Neuronal stem cell (in vitro differentiated cells): ENCODE data around the gene ANXA6.

Experiments used
- DNase-seq: peaks from one replicate; pipeline ENCODE4 v3.0.0-alpha.2; 2013; ENCODE audit warnings: low spot score
- H2AFZ ChIP-seq: one replicate; pipeline ENCODE4 v1.6.1; 2013; ENCODE audit warnings: mild to moderate bottlenecking, low read length, inconsistent platforms
- H2AK5ac ChIP-seq: 2 replicates; pipeline ENCODE4 v1.6.1; 2013; ENCODE audit warnings: low read depth, mild to moderate bottlenecking, inconsistent platforms, low read length, moderate library complexity, mixed read lengths
- H2BK120ac ChIP-seq: 2 replicates; pipeline ENCODE4 v1.6.1; 2013; ENCODE audit warnings: low read depth, mild to moderate bottlenecking, inconsistent platforms, low read length, moderate library complexity, mixed read lengths
- H2BK12ac ChIP-seq: one replicate; pipeline ENCODE4 v1.6.1; 2013; ENCODE audit warnings: low read length, inconsistent platforms
- H2BK15ac ChIP-seq: 2 replicates; pipeline ENCODE4 v1.6.1; 2013; ENCODE audit warnings: mild to moderate bottlenecking, low read length, inconsistent platforms, mixed read lengths
- H2BK5ac ChIP-seq: one replicate; pipeline ENCODE4 v1.6.1; 2013; ENCODE audit warnings: inconsistent platforms, mild to moderate bottlenecking, low read length, moderate library complexity
- H3K14ac ChIP-seq: one replicate; pipeline ENCODE4 v1.6.1; 2013; ENCODE audit warnings: low read length, inconsistent platforms
- H3K18ac ChIP-seq: 2 replicates; pipeline ENCODE4 v1.6.1; 2013; ENCODE audit warnings: low read length, inconsistent platforms
- H3K23ac ChIP-seq: 2 replicates; pipeline ENCODE4 v1.6.1; 2013; ENCODE audit warnings: low read depth, mild to moderate bottlenecking, mixed read lengths, low read length, inconsistent platforms; ENCODE audit not compliant: poor library complexity
- H3K27ac ChIP-seq: replicated peaks from 3 replicates; pipeline ENCODE4 v1.5.1; 2013; ENCODE audit warnings: low read length, inconsistent platforms
- H3K27me3 ChIP-seq, 3 experiments: 2 replicates each; pipeline ENCODE4 v1.6.1; 2013; ENCODE audit warnings: low read length in 3 of 3, mild to moderate bottlenecking in 2 of 3, inconsistent platforms in 1 of 3, low read depth in 1 of 3, mixed read lengths in 1 of 3, moderate library complexity in 1 of 3; ENCODE audit not compliant: control insufficient read depth in 3 of 3, insufficient read depth in 3 of 3
- H3K36me3 ChIP-seq, 2 donors: replicated peaks in 1 of 2; 2 replicates each; pipeline ENCODE4 v1.6.1; 2013; ENCODE audit warnings: low read length in 2 of 2; ENCODE audit not compliant: control insufficient read depth in 2 of 2, insufficient read depth in 2 of 2
- H3K4ac ChIP-seq: 2 replicates; pipeline ENCODE4 v1.6.1; 2013; ENCODE audit warnings: inconsistent platforms, mild to moderate bottlenecking, low read length, moderate library complexity
- H3K4me1 ChIP-seq, 2 donors: 1 replicate in 1 of 2; 2 replicates in 1 of 2; pipeline ENCODE4 v1.6.1; 2013; ENCODE audit warnings: low read length in 2 of 2, low read depth in 1 of 2; ENCODE audit not compliant: control insufficient read depth in 2 of 2, insufficient read depth in 1 of 2
- H3K4me2 ChIP-seq: one replicate; pipeline ENCODE4 v1.6.1; 2013; ENCODE audit warnings: mild to moderate bottlenecking, low read length, inconsistent platforms; ENCODE audit not compliant: insufficient read depth, poor library complexity, severe bottlenecking
- H3K4me3 ChIP-seq, 2 donors: 2 replicates each; pipeline ENCODE4 v1.5.1; 2013; ENCODE audit warnings: low read length in 2 of 2, mild to moderate bottlenecking in 2 of 2, inconsistent platforms in 1 of 2, moderate library complexity in 1 of 2
- H3K79me1 ChIP-seq: one replicate; pipeline ENCODE4 v1.6.1; 2013; ENCODE audit warnings: low read depth, mild to moderate bottlenecking, inconsistent platforms, low read length, moderate library complexity
- H3K9ac ChIP-seq: one replicate; pipeline ENCODE4 v1.6.1; 2013; ENCODE audit warnings: mild to moderate bottlenecking, low read depth, low read length, inconsistent platforms; ENCODE audit not compliant: poor library complexity
- H3K9me3 ChIP-seq, 2 donors: replicated peaks in 1 of 2; 2 replicates each; pipeline versions ENCODE3 to v1.6.1; 2013; ENCODE audit warnings: low read length in 2 of 2, mild to moderate bottlenecking in 2 of 2, inconsistent platforms in 1 of 2, low read depth in 1 of 2, mixed read lengths in 1 of 2, moderate library complexity in 1 of 2; ENCODE audit not compliant: control insufficient read depth in 2 of 2, insufficient read depth in 1 of 2
- H4K8ac ChIP-seq: one replicate; pipeline ENCODE4 v1.6.1; 2013; ENCODE audit warnings: low read depth, mild to moderate bottlenecking, inconsistent platforms, low read length, moderate library complexity
- H4K91ac ChIP-seq: one replicate; pipeline ENCODE4 v1.6.1; 2013; ENCODE audit warnings: low read length, low read depth, mild to moderate bottlenecking, inconsistent platforms; ENCODE audit not compliant: poor library complexity
- WGBS, 2 donors: extraction: QIAGEN DNeasy Blood & Tissue Kit; methylation state at CpG; one replicate each; pipeline ENCODE4 v1.1.7; 2013; ENCODE audit warnings: missing lambda C conversion rate in 2 of 2, mixed read lengths in 1 of 2; ENCODE audit not compliant: insufficient read length in 2 of 2, insufficient replicate concordance in 1 of 2; ENCODE audit errors: extremely low coverage in 2 of 2; 5-methylcytosine and 5-hydroxymethylcytosine counted together

Gene ANXA6

DNA sequence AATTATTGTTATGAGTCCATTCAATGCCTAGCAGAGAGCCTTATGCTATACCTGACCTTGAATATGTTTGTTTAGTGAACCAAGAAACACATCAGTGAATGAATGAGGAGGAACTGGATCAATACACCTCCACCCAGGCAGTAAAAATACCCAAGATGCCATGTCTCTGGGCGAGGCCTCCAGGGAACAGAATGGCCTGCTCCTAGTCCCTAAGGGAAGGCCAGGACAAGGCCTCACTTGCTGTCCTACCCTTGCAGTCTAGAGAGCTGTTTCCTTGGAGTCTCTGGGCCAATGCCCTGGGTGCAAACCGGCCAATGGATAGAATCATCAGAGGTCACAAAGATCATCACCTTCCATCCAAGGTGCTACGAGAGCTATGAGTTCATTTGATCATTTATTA lies 102.9 kb downstream of the ANXA6 start:
- Histone ChIP-seq H4K91ac (no peak overlapping the region), H3K4me1 (no peaks in the 10 kb centered on the region), H3K23ac (no peak overlapping the region), H3K36me3 (peaks cover 2 to 13% of the 10 kb centered on the region in 2 donors), H3K4me2 (no peak overlapping the region), H3K9ac (no peak overlapping the region), H3K4me3 (no peak overlapping the region), H3K18ac (no peak overlapping the region), H4K8ac (no peak overlapping the region), H3K4ac (no peak overlapping the region), H2BK120ac (no peak overlapping the region), H3K79me1 (peaks cover 2% of the 10 kb centered on the region), H3K27me3 (no peaks in the 10 kb centered on the region), H2BK15ac (no peak overlapping the region), H2BK5ac (no peak overlapping the region), H2BK12ac (no peak overlapping the region), H3K14ac (no peak overlapping the region), H2AK5ac (no peak overlapping the region), H3K9me3 (peaks cover 0 to 2% of the 10 kb centered on the region in 2 donors), H2AFZ (no peak overlapping the region), H3K27ac (no peak overlapping the region)
- no CpG with 5 or more reads among the region's 3 CpGs for WGBS, 2 donors
- DNase-seq: no peak

DNA sequence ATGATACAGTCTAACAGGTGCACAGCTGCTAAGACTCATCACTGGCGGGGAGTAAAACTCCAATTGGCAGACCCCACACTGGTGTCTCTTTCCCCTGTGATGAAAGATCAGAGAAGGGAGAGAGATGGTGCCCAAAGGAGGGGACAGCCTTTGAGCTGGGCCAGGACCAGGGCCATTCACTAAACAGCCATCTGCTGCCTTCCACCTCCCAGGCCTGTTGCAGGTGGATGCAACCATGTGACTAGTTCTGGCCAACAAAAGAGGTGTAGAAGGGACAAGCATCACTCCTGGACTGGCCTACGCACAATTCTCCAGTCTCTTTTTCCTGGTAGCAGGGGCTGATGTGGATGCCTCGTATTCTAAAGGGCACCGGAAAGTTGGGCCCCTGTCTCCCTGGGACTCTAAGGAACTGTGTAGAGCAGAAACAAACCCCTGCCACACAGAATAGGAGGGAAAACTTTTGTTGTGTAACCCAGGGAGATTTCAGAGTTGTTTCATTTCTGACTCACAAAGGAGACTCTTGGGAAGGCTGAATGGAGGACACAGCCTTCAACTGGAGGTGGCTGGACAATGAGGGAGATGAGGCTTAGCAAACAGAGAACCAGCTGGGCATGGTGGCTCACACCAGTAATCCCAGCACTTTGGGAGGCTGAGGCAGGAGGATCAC lies 103.7 kb downstream of the ANXA6 start:
- no peak overlapping the region for H3K4me2 ChIP-seq
- H3K23ac ChIP-seq: no peak overlapping the region
- peaks cover 0 to 2% of the 10 kb centered on the region in 2 donors for H3K9me3 ChIP-seq
- no peak overlapping the region for H3K9ac ChIP-seq
- H4K8ac ChIP-seq: no peak overlapping the region
- H3K4me3 ChIP-seq: no peak overlapping the region
- no peak overlapping the region for H2BK12ac ChIP-seq
- H4K91ac ChIP-seq: no peak overlapping the region
- no peak overlapping the region for H2BK15ac ChIP-seq
- H3K4ac ChIP-seq: no peak overlapping the region
- no peak overlapping the region for H2AFZ ChIP-seq
- H3K36me3 ChIP-seq: peaks cover 5 to 16% of the 10 kb centered on the region in 2 donors
- H3K79me1 ChIP-seq: peaks cover 2% of the 10 kb centered on the region
- H3K18ac ChIP-seq: peak overlapping the region; percentile 35
- no peak overlapping the region for H2BK120ac ChIP-seq
- H2AK5ac ChIP-seq: no peak overlapping the region
- H3K14ac ChIP-seq: no peak overlapping the region
- H2BK5ac ChIP-seq: no peak overlapping the region
- DNase-seq: no peak
- H3K27ac ChIP-seq: no peak overlapping the region
- no peaks in the 10 kb centered on the region for H3K4me1 ChIP-seq
- no peaks in the 10 kb centered on the region for H3K27me3 ChIP-seq
- WGBS, 2 donors: no CpG with 5 or more reads among the region's 4 CpGs

DNA sequence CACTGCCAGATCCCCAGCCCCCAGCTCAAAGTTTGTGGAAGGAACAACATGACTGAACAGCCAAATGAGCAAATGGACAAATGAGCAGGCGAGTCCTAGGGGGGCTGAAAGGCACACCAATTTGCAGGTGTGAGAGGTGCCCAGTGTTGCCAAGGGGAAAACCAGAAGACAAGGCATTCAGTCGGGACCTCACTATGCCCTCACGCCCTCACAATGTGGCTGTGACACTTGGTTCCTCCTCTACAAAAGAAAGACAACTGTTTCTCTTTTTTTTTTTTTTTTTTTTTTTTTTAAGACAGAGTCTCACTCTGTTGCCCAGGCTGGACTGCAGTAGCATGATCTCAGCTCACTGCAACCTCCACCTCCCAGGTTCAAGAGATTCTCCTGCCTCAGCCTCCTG lies 104.7 kb downstream of the ANXA6 start:
- WGBS, 2 donors: no CpG with 5 or more reads among the region's 3 CpGs
- no peak overlapping the region for H4K91ac ChIP-seq
- H3K4me3 ChIP-seq: no peak overlapping the region
- no peak overlapping the region for H4K8ac ChIP-seq
- no peak overlapping the region for H3K23ac ChIP-seq
- H2AK5ac ChIP-seq: no peak overlapping the region
- no peak overlapping the region for H3K27ac ChIP-seq
- no peak for DNase-seq
- no peak overlapping the region for H3K18ac ChIP-seq
- H2BK12ac ChIP-seq: no peak overlapping the region
- no peak overlapping the region for H2BK15ac ChIP-seq
- H3K27me3 ChIP-seq: no peaks in the 10 kb centered on the region
- H3K4ac ChIP-seq: no peak overlapping the region
- no peak overlapping the region for H2BK120ac ChIP-seq
- H2AFZ ChIP-seq: no peak overlapping the region
- no peak overlapping the region for H3K9ac ChIP-seq
- peaks cover 2% of the 10 kb centered on the region for H3K79me1 ChIP-seq
- peaks cover 8 to 24% of the 10 kb centered on the region in 2 donors for H3K36me3 ChIP-seq
- no peaks in the 10 kb centered on the region for H3K4me1 ChIP-seq
- H3K9me3 ChIP-seq: peaks cover 0 to 2% of the 10 kb centered on the region in 2 donors
- H3K14ac ChIP-seq: no peak overlapping the region
- H2BK5ac ChIP-seq: no peak overlapping the region
- H3K4me2 ChIP-seq: no peak overlapping the region

DNA sequence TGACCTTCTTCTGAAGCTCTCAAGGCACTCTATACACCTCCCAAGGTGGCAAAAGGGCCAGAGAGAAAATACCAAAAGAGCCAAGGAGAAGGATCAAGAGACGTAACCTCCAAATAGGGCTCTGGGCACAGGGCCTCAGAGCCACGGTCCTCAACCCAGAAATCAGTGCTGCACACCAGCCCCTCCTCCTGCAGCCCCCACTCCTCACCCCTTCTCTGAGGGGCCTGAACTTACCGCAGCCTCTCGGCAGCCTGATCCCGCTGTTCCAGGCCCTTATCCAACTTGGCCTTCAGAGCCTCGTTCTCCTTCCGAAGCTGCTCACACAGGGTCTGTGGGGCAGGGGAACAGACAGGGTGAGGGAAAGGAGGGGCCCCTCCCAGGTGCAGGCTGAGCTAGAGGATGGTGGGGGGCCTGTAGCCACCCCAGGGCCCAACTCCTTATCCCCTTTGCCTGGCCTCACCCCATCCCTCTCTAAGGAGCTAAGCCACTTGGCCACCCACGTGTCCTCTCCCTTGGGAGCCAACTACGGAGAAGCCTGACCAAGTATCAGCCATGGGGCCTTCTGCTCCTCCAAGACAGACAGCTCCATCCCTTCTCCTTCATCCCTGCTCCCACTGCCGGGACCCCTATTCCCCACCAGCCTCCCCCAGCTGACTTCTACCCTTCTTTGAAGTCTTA lies 105.5 kb downstream of the ANXA6 start:
- Histone ChIP-seq H3K14ac (peak overlapping the region; percentile 17), H3K9me3 (peaks cover 0 to 2% of the 10 kb centered on the region in 2 donors), H2BK5ac (no peak overlapping the region), H4K8ac (no peak overlapping the region), H2BK15ac (no peak overlapping the region), H3K4ac (no peak overlapping the region), H3K4me2 (no peak overlapping the region), H4K91ac (no peak overlapping the region), H2BK12ac (no peak overlapping the region), H3K79me1 (peaks cover 2% of the 10 kb centered on the region), H3K9ac (no peak overlapping the region), H3K4me3 (no peak overlapping the region), H2AFZ (no peak overlapping the region), H3K4me1 (no peaks in the 10 kb centered on the region), H2BK120ac (no peak overlapping the region), H2AK5ac (no peak overlapping the region), H3K23ac (no peak overlapping the region), H3K18ac (no peak overlapping the region), H3K27me3 (no peaks in the 10 kb centered on the region), H3K27ac (no peak overlapping the region), H3K36me3 (peaks cover 8 to 30% of the 10 kb centered on the region in 2 donors)
- no peak for DNase-seq
- no CpG with 5 or more reads among the region's 10 CpGs for WGBS, 2 donors
